IMR-90 (cell line): Measurements from ENCODE around the gene GJC3. TPM values are rescaled to one million over a fixed set of nuclear protein-coding genes. Genes with fewer than 3 reads are reported as not detected.

Experiments
- ATAC-seq: fragments of 200-7000 bp; cut with Tn5 transposase; 2 replicates; pipeline ENCODE4 v1.9.1; 2020; ENCODE audit warnings: low read depth, mild to moderate bottlenecking, moderate library complexity
- BruUV-seq: library from RNA; stranded (reverse); fragments of 400-500 nt; replicated peaks from 2 replicates; lab custom pipeline; 2021; lab: Mats Ljungman, UMichigan
- CTCF ChIA-PET: fragments of 300-600 bp; formaldehyde crosslinking; extraction: SDS; loops from one replicate; lab custom pipeline; 2021; ENCODE audit warnings: antibody characterized with exemption; lab: Yijun Ruan, JAX
- POLR2A ChIA-PET: fragments of 300-600 bp; sonication (Branson Sonifier 250); formaldehyde crosslinking; loops from one replicate; lab custom pipeline; 2022; ENCODE audit warnings: antibody characterized with exemption; ENCODE audit not compliant: unreplicated experiment; lab: Charles Lee
- DNase-seq: peaks from one replicate; pipeline ENCODE4 v3.0.0; 2013
- H2AFZ ChIP-seq: replicated peaks from 2 replicates; pipeline ENCODE3; 2013; ENCODE audit warnings: low read length, mild to moderate bottlenecking; ENCODE audit not compliant: poor library complexity
- H2AK5ac ChIP-seq: 2 replicates; pipeline ENCODE4 v1.6.1; 2013; ENCODE audit warnings: low read depth, low read length, inconsistent platforms
- H2AK9ac ChIP-seq: replicated peaks from 2 replicates; pipeline ENCODE3; 2013; ENCODE audit warnings: mild to moderate bottlenecking, low read depth, low read length, moderate library complexity; ENCODE audit not compliant: poor library complexity
- H2BK120ac ChIP-seq: 2 replicates; pipeline ENCODE4 v1.6.1; 2013; ENCODE audit warnings: low read depth, low read length, inconsistent platforms
- H2BK15ac ChIP-seq: 3 replicates; pipeline ENCODE4 v1.6.1; 2013; ENCODE audit warnings: low read depth, low read length, inconsistent platforms
- H2BK20ac ChIP-seq: 2 replicates; pipeline ENCODE4 v1.6.1; 2013; ENCODE audit warnings: low read depth, mild to moderate bottlenecking, inconsistent platforms, low read length, moderate library complexity
- H2BK5ac ChIP-seq: 2 replicates; pipeline ENCODE4 v1.6.1; 2013; ENCODE audit warnings: mild to moderate bottlenecking, low read depth, low read length, inconsistent platforms; ENCODE audit not compliant: poor library complexity, severe bottlenecking
- H3K14ac ChIP-seq: replicated peaks from 2 replicates; pipeline ENCODE4 v1.6.1; 2013; ENCODE audit warnings: low read depth, low read length, inconsistent platforms
- H3K18ac ChIP-seq: 2 replicates; pipeline ENCODE4 v1.6.1; 2013; ENCODE audit warnings: low read depth, low read length, control low read depth
- H3K23ac ChIP-seq: 2 replicates; pipeline ENCODE4 v1.6.1; 2013; ENCODE audit warnings: low read depth, low read length, inconsistent platforms
- H3K27ac ChIP-seq: 2 replicates; pipeline ENCODE4 v1.5.1; 2013; ENCODE audit warnings: mild to moderate bottlenecking, control low read depth, low read length; ENCODE audit not compliant: insufficient read depth
- H3K27me3 ChIP-seq: 2 replicates; pipeline ENCODE4 v1.6.1; 2013; ENCODE audit warnings: low read length; ENCODE audit not compliant: control insufficient read depth, insufficient read depth
- H3K36me3 ChIP-seq: 2 replicates; pipeline ENCODE4 v1.6.1; 2013; ENCODE audit warnings: low read length, mixed read lengths; ENCODE audit not compliant: control insufficient read depth, insufficient read depth
- H3K4ac ChIP-seq: 2 replicates; pipeline ENCODE4 v1.6.1; 2013; ENCODE audit warnings: low read depth, low read length, inconsistent platforms
- H3K4me1 ChIP-seq: 2 replicates; pipeline ENCODE4 v1.6.1; 2013; ENCODE audit warnings: low read length, mixed read lengths; ENCODE audit not compliant: control insufficient read depth, insufficient read depth
- H3K4me2 ChIP-seq: 2 replicates; pipeline ENCODE4 v1.6.1; 2013; ENCODE audit warnings: low read depth, mild to moderate bottlenecking, control low read depth, low read length, moderate library complexity
- H3K4me3 ChIP-seq: 2 replicates; pipeline ENCODE4 v1.5.1; 2013; ENCODE audit warnings: low read depth, mild to moderate bottlenecking, control low read depth, low read length, moderate library complexity; ENCODE audit not compliant: insufficient read depth
- H3K56ac ChIP-seq: 2 replicates; pipeline ENCODE4 v1.6.1; 2013; ENCODE audit warnings: low read length, inconsistent platforms; ENCODE audit not compliant: insufficient read depth; ENCODE audit errors: extremely low read depth
- H3K79me1 ChIP-seq, 2 experiments: 2 replicates each; pipeline ENCODE4 v1.6.1; 2013; ENCODE audit warnings: low read length in 2 of 2, inconsistent platforms in 1 of 2, low read depth in 1 of 2
- H3K9ac ChIP-seq: 2 replicates; pipeline ENCODE4 v1.6.1; 2013; ENCODE audit warnings: low read depth, low read length, control low read depth
- H3K9me1 ChIP-seq: 2 replicates; pipeline ENCODE4 v1.6.1; 2013; ENCODE audit warnings: low read length, inconsistent platforms; ENCODE audit not compliant: insufficient read depth
- H3K9me3 ChIP-seq: 2 replicates; pipeline ENCODE4 v1.6.1; 2013; ENCODE audit warnings: low read length; ENCODE audit not compliant: control insufficient read depth, insufficient read depth
- H4K20me1 ChIP-seq: 2 replicates; pipeline ENCODE4 v1.6.1; 2013; ENCODE audit warnings: low read length, inconsistent platforms; ENCODE audit not compliant: insufficient read depth
- H4K5ac ChIP-seq: 2 replicates; pipeline ENCODE4 v1.6.1; 2013; ENCODE audit warnings: mild to moderate bottlenecking, low read depth, low read length, control low read depth
- H4K8ac ChIP-seq, 2 experiments: 2 replicates each; pipeline ENCODE4 v1.6.1; 2013; ENCODE audit warnings: low read depth in 2 of 2, low read length in 2 of 2, control low read depth in 1 of 2, inconsistent platforms in 1 of 2
- H4K91ac ChIP-seq: 2 replicates; pipeline ENCODE4 v1.6.1; 2013; ENCODE audit warnings: low read depth, low read length, inconsistent platforms; ENCODE audit not compliant: insufficient read depth
- BHLHE40 ChIP-seq: fragments of 150-350 bp; IDR thresholded peaks from 2 replicates; pipeline ENCODE4 v1.6.1; 2016; ENCODE audit warnings: mild to moderate bottlenecking, low read depth, low read length
- CEBPB ChIP-seq: IDR thresholded peaks from 2 replicates; pipeline ENCODE4 v1.6.1; 2012; ENCODE audit warnings: low read depth, low read length, improper control_type of control experiment
- CHD1 ChIP-seq: IDR thresholded peaks from 2 replicates; pipeline ENCODE4 v1.6.1; 2012; ENCODE audit warnings: low read depth, low read length, improper control_type of control experiment
- CTCF ChIP-seq: conservative IDR thresholded peaks from 2 replicates; pipeline ENCODE4 v1.5.1; 2012; ENCODE audit warnings: mild to moderate bottlenecking, low read depth, low read length, improper control_type of control experiment
- ELK1 ChIP-seq: fragments of 150-350 bp; IDR thresholded peaks from 2 replicates; pipeline ENCODE4 v1.6.1; 2016; ENCODE audit warnings: low read depth, mild to moderate bottlenecking, low read length, moderate library complexity, borderline replicate concordance
- FOS ChIP-seq: fragments of 150-350 bp; IDR thresholded peaks from 2 replicates; pipeline ENCODE4 v1.6.1; 2016; ENCODE audit warnings: low read depth, low read length
- MXI1 ChIP-seq: IDR thresholded peaks from 2 replicates; pipeline ENCODE4 v1.6.1; 2012; ENCODE audit warnings: low read depth, mild to moderate bottlenecking, low read length, moderate library complexity, borderline replicate concordance
- NFE2L2 ChIP-seq: fragments of 150-350 bp; IDR thresholded peaks from 2 replicates; pipeline ENCODE4 v1.6.1; 2016; ENCODE audit warnings: low read depth, mild to moderate bottlenecking, low read length
- POLR2A ChIP-seq: IDR thresholded peaks from 2 replicates; pipeline ENCODE4 v1.6.1; 2012; ENCODE audit warnings: mild to moderate bottlenecking, low read depth, low read length
- RAD21 ChIP-seq: IDR thresholded peaks from 2 replicates; pipeline ENCODE4 v1.6.1; 2012; ENCODE audit warnings: low read length, improper control_type of control experiment
- RCOR1 ChIP-seq: IDR thresholded peaks from 2 replicates; pipeline ENCODE4 v1.6.1; 2012; ENCODE audit warnings: mild to moderate bottlenecking, low read length, improper control_type of control experiment; ENCODE audit not compliant: insufficient replicate concordance
- RFX5 ChIP-seq: IDR thresholded peaks from 2 replicates; pipeline ENCODE4 v1.8.0; 2012; ENCODE audit warnings: low read depth, mild to moderate bottlenecking, low read length, moderate library complexity
- USF2 ChIP-seq: fragments of 150-350 bp; IDR thresholded peaks from 2 replicates; pipeline ENCODE4 v1.6.1; 2017; ENCODE audit warnings: mild to moderate bottlenecking, antibody characterized with exemption, low read length, low read depth
- WGBS, 2 experiments: methylation state at CpG; one replicate each; pipeline versions ENCODE4 v1.1.5 to v1.1.7; 2013; ENCODE audit warnings: missing lambda C conversion rate in 2 of 2; ENCODE audit not compliant: insufficient read length in 1 of 2; ENCODE audit errors: extremely low coverage in 2 of 2; 5-methylcytosine and 5-hydroxymethylcytosine counted together
- dilution Hi-C: fragments of 300-500 bp; cut with HindIII; formaldehyde crosslinking; loops from one replicate; pipeline ENCODE4 v1.14.3; 2018; ENCODE audit warnings: low sequenced_read_pairs; ENCODE audit not compliant: unreplicated experiment
- in situ Hi-C: fragments of 300-500 bp; cut with MboI; formaldehyde crosslinking; loops from 3 replicates; pipeline ENCODE4 v1.14.3; 2019; ENCODE audit warnings: low sequenced_read_pairs, inconsistent platforms, mixed read lengths
- intact Hi-C: fragments of 100-400 bp; cut with micrococcal nuclease; formaldehyde crosslinking; loops from 2 replicates; pipeline ENCODE4 v1.10.0; 2022
- polyA plus RNA-seq, 3 experiments: library from polyadenylated mRNA; depleted of rRNA; stranded (reverse); fragments of >200 nt; gene quantifications; 2 replicates each; pipeline ENCODE4 v1.2.3, GENCODE V29; 2012; ENCODE audit warnings: low replicate concordance in 1 of 3
- total RNA-seq: library from RNA; depleted of rRNA; stranded (reverse); fragments of >200 nt; gene quantifications from 2 replicates; pipeline ENCODE4 v1.2.3, GENCODE V29; 2012

GJC3 gene
- total and polyA plus RNA-seq, 2 of the 4 experiments (the other 2 are of a cell fraction) = not detected

- no peak for TF ChIP-seq ELK1
- TF ChIP-seq RFX5 = no peak
Observed at GRCh38 chr7:99899830-99900519, 29.4 kb downstream of the GJC3 start (continued).

- no peak overlapping the region for H2BK120ac ChIP-seq
- BruUV-seq = no TSS peak
- H3K9ac ChIP-seq = no peak overlapping the region
- H3K4me2 ChIP-seq = no peak overlapping the region
- intact Hi-C loops (loop anchor here (10.0 kb wide), 1 partner anchor 264 kb away; no protein-coding TSS in a partner anchor), dilution Hi-C loops (no loop called here), in situ Hi-C loops (no loop called here)
- H3K79me1 ChIP-seq = peaks cover 0 to 9% of the 10 kb centered on the region in 2 experiments; a peak in 1 of 4 replicates
- no peak overlapping the region for H2BK15ac ChIP-seq
- DNase-seq (no peak), ATAC-seq (no peak)
- TF ChIP-seq POLR2A = no peak
- no peak for TF ChIP-seq CTCF
- TF ChIP-seq MXI1 = no peak
- TF ChIP-seq CHD1 = no peak
- no peak for TF ChIP-seq RCOR1
- no peak for TF ChIP-seq RFX5
- TF ChIP-seq FOS = no peak
- TF ChIP-seq CEBPB = no peak
- TF ChIP-seq NFE2L2 = no peak
- no peak for TF ChIP-seq USF2
- no peak for TF ChIP-seq BHLHE40
- no peak for TF ChIP-seq RAD21
- no peak overlapping the region for H2BK20ac ChIP-seq
- H3K4ac ChIP-seq = no peak overlapping the region
- H4K91ac ChIP-seq = no peak overlapping the region
- no peaks in the 10 kb centered on the region for H4K20me1 ChIP-seq
- no peak overlapping the region for H4K5ac ChIP-seq
- POLR2A ChIA-PET = no interaction called here
- H3K27ac ChIP-seq = no peak overlapping the region
- H3K4me1 ChIP-seq = no peaks in the 10 kb centered on the region
- peaks cover 3% of the 10 kb centered on the region for H3K9me1 ChIP-seq
- no CpG with 5 or more reads among the region's 3 CpGs for WGBS, 2 experiments
- H3K23ac ChIP-seq = no peak overlapping the region
- H4K8ac ChIP-seq = no peak overlapping the region
- H2AK9ac ChIP-seq = no peak overlapping the region
- H2AK5ac ChIP-seq = no peak overlapping the region
- H3K14ac ChIP-seq = no peak overlapping the region
- CTCF ChIA-PET = no interaction called here
- H3K27me3 ChIP-seq = no peaks in the 10 kb centered on the region
- H3K18ac ChIP-seq = no peak overlapping the region
- no peak overlapping the region for H3K4me3 ChIP-seq
- H2AFZ ChIP-seq = no peak overlapping the region
- no peaks in the 10 kb centered on the region for H3K9me3 ChIP-seq
- H3K56ac ChIP-seq = no peak overlapping the region
- peaks cover 35% of the 10 kb centered on the region for H3K36me3 ChIP-seq
- H2BK5ac ChIP-seq = no peak overlapping the region
Observed at GRCh38 chr7:99898836-99899235, 30.6 kb downstream of the GJC3 start.
